Heart left ventricle (tissue), 13 donors: ENCODE results near the gene CLEC18A.
"Not testable (repeated sequence)": the region's sequence is repeated elsewhere in the genome, so short reads cannot be mapped to it uniquely, and the experiment has no call there.

Source experiments
- POLR2A ChIP-seq, 2 donors: fragments of 450-650 bp; IDR thresholded peaks; one replicate each; pipeline ENCODE4 v1.6.1; 2017; ENCODE audit warnings: antibody characterized with exemption in 2 of 2, mild to moderate bottlenecking in 2 of 2, moderate library complexity in 2 of 2
- TF ChIP-seq, protein P1 (sequence below), 12 donors: fragments of 200-600 bp; sonication (generic) in 4 of 12; IDR thresholded peaks; one replicate each; pipeline versions ENCODE4 v1.5.0 to v1.8.0; 2018 to 2022; ENCODE audit warnings: antibody characterized with exemption in 12 of 12, mild to moderate bottlenecking in 5 of 12
- donor health status: ischemic (EF 13 %, LVEDD 7.1; RV severe dilation, severe dysfunction).
- donor health status: DM: no; HTN: yes; CAD: no.
- donor health status: DM: no; HTN: no; CAD: no.
- donor health status: ischemic (EF 25% LVEDD 6.9; RV normal size, moderate dysfunction).
- donor health status: ischemic (EF 25% LVEDD 5.7; RV mildly dilated, moderate dysfunction).
- donor health status: ischemic (EF 35%, LVEDD 5.7; RV mildly dilated, moderate dysfunction).
- donor health status: nonischemic (EF 11% LVEDD 7.7; RV severe dilation, severe dysfunction).
- donor health status: DM: yes; HTN: yes; CAD: no.
- donor health status: PGD.
- donor health status: ischemic (EF 29% LVEDD 5.4; RV normal size, mild dysfunction).
- donor health status: nonischemic (EF 23%, LVEDD 6.1; RV moderate dilation, normal function).

DNA sequence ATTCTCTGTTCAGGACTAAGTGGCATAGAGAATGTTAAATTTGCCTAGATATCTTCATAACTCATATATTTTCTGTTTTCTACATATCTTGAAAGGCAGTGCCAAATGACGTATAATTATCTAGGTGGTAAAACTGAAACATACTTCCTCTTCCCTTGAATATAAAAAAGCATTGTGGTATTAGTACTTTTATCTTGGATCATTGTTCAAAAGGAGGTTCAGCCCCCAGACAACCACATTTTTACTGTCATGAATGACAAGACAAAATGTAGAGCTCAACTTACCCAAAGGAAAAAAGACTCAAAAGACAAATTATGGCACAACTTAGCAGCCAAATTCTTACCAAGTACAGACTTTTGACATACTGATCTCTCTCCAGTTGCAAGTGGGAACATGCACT, 34.1 kb downstream of the CLEC18A start:
- TF ChIP-seq, protein P1, sequence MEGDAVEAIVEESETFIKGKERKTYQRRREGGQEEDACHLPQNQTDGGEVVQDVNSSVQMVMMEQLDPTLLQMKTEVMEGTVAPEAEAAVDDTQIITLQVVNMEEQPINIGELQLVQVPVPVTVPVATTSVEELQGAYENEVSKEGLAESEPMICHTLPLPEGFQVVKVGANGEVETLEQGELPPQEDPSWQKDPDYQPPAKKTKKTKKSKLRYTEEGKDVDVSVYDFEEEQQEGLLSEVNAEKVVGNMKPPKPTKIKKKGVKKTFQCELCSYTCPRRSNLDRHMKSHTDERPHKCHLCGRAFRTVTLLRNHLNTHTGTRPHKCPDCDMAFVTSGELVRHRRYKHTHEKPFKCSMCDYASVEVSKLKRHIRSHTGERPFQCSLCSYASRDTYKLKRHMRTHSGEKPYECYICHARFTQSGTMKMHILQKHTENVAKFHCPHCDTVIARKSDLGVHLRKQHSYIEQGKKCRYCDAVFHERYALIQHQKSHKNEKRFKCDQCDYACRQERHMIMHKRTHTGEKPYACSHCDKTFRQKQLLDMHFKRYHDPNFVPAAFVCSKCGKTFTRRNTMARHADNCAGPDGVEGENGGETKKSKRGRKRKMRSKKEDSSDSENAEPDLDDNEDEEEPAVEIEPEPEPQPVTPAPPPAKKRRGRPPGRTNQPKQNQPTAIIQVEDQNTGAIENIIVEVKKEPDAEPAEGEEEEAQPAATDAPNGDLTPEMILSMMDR (IDR thresholded peaks at IDR 0.05) = not testable (repeated sequence)
- not testable (repeated sequence) for TF ChIP-seq POLR2A (IDR thresholded peaks at IDR 0.05)
